ENCODE measurements around the gene RPAP2. TPM values are rescaled to one million over a fixed set of nuclear protein-coding genes. Genes with fewer than 3 reads are reported as not detected.
A peak's percentile ranks its signal among the peaks of the same experiment; 100 is the strongest.
"Not testable (repeated sequence)": the region's sequence is repeated elsewhere in the genome, so short reads cannot be mapped to it uniquely, and the experiment has no call there.

RPAP2 gene
- total RNA-seq (2014; rRNA removed; shearing (Covaris generic)): 2.2 and 8.6 TPM in 2 replicates
- 20.8 and 21.9 TPM in 2 replicates for total RNA-seq (2022)
- percentile 69 among the genes with signal in this experiment for Bru-seq, nascent RNA
- percentile 70 among the genes with signal in this experiment for BruChase-seq, experiment 1, labeled RNA remaining after a 6-hour chase
- BruChase-seq, experiment 2, labeled RNA remaining after a 2-hour chase: percentile 75 among the genes with signal in this experiment
- long read RNA-seq, full-length matches to known transcripts: 3 of 13 reads
- long read RNA-seq, partial matches to known transcripts: 5 of 13 reads
- long read RNA-seq, other reads (novel, unspliced or antisense): 5 of 13 reads

- no TSS peak for BruUV-seq (replicated peaks)
- no peaks in the 10 kb centered on the region for H3K9me2 ChIP-seq (ENCODE audit: insufficient read depth, low read length)
- intact Hi-C loops (cut with micrococcal nuclease; ENCODE audit: unreplicated experiment): loop anchor here (2.0 to 10.0 kb wide), 3 partner anchors 797 to 1610 kb away; partner anchors contain the start of genes CDC7 and GCLM
- peak; percentile 89 for DNase-seq (ENCODE audit: low spot score)
- no peaks in the 10 kb centered on the region for H3K9me3 ChIP-seq (ENCODE audit: low read length)
- H3K4me1 ChIP-seq (ENCODE audit: insufficient read depth, low read length, poor library complexity, severe bottlenecking): peaks cover 18% of the 10 kb centered on the region
- H3K79me2 ChIP-seq (ENCODE audit: insufficient read depth, low read depth, low read length): peaks cover 34% of the 10 kb centered on the region; the same call in 1 of the 2 replicates
- peak within 1 kb of the TSS; percentile 94 for H2AFZ ChIP-seq (ENCODE audit: low read length)
- TF ChIP-seq EZH2phosphoT487 (IDR thresholded peaks at IDR 0.05; ENCODE audit: borderline replicate concordance, low read depth, low read length) (no peak), CTCF (conservative IDR thresholded peaks at IDR 0.05; ENCODE audit: low read length) (0 out of 2 replicates have a peak, but pooled peaks have one; percentile 3)
- H4K20me1 ChIP-seq (ENCODE audit: insufficient read depth, low read length): no peaks in the 10 kb centered on the region
- POLR2A ChIA-PET: interaction anchor here (0.6 to 2.4 kb wide), 4 partner anchors 9 to 191 kb away, joined by 3 to 8 read pairs (median 4); no protein-coding TSS in a partner anchor
- H3K27ac ChIP-seq (ENCODE audit: low read depth, low read length, poor library complexity, severe bottlenecking): peak within 1 kb of the TSS; percentile 56
- CTCF ChIA-PET (ENCODE audit: unreplicated experiment): interaction anchor here (0.6 kb wide), 1 partner anchor 26 kb away, joined by 3 read pairs; no protein-coding TSS in a partner anchor
- H3K36me3 ChIP-seq (ENCODE audit: insufficient read depth, low read length): peaks cover 38% of the 10 kb centered on the region
- peak within 1 kb of the TSS; percentile 88 for H3K4me3 ChIP-seq (ENCODE audit: low read depth, low read length, poor library complexity, severe bottlenecking)
- H3K4me2 ChIP-seq (ENCODE audit: low read length): peak within 1 kb of the TSS; percentile 87
Measured at GRCh38 chr1:92298573-92299476, at the start of gene RPAP2, which contains the start of gene GLMN. Gene RPAP2 (plus strand): TSS chr1:92299059. CDS start chr1:92299074, 15 bp downstream. Gene GLMN (minus strand): TSS chr1:92298987. CDS start chr1:92297999, 988 bp downstream.

GRCh38 chr1:92254714-92255113 lies 44.1 kb upstream of the RPAP2 start:
- intact Hi-C loops (cut with micrococcal nuclease; ENCODE audit: unreplicated experiment); CTCF ChIA-PET (ENCODE audit: unreplicated experiment); BruUV-seq (replicated peaks): not testable (repeated sequence)

GRCh38 chr1:92259350-92259749 lies 39.5 kb upstream of the RPAP2 start:
- DNase-seq (ENCODE audit: low spot score): no peak
- H3K4me1 ChIP-seq (ENCODE audit: insufficient read depth, low read length, poor library complexity, severe bottlenecking): no peaks in the 10 kb centered on the region
- H3K9me3 ChIP-seq (ENCODE audit: low read length): no peaks in the 10 kb centered on the region
- no peaks in the 10 kb centered on the region for H4K20me1 ChIP-seq (ENCODE audit: insufficient read depth, low read length)
- intact Hi-C loops (cut with micrococcal nuclease; ENCODE audit: unreplicated experiment): no loop called here
- no TSS peak for BruUV-seq (replicated peaks)
- no peaks in the 10 kb centered on the region for H3K9me2 ChIP-seq (ENCODE audit: insufficient read depth, low read length)
- TF ChIP-seq CTCF (conservative IDR thresholded peaks at IDR 0.05; ENCODE audit: low read length): no peak
- no peak for TF ChIP-seq EZH2phosphoT487 (IDR thresholded peaks at IDR 0.05; ENCODE audit: borderline replicate concordance, low read depth, low read length)
- H3K36me3 ChIP-seq (ENCODE audit: insufficient read depth, low read length): peaks cover 44% of the 10 kb centered on the region
- ChIA-PET CTCF (ENCODE audit: unreplicated experiment) (no interaction called here), POLR2A (no interaction called here)
- no peaks in the 10 kb centered on the region for H3K79me2 ChIP-seq (ENCODE audit: insufficient read depth, low read depth, low read length)
- no peak overlapping the region for H3K27ac ChIP-seq (ENCODE audit: low read depth, low read length, poor library complexity, severe bottlenecking)
- H2AFZ ChIP-seq (ENCODE audit: low read length): no peak overlapping the region
- no peak overlapping the region for H3K4me3 ChIP-seq (ENCODE audit: low read depth, low read length, poor library complexity, severe bottlenecking)
- H3K4me2 ChIP-seq (ENCODE audit: low read length): no peak overlapping the region

More at GRCh38 chr1:92254714-92255113, 44.1 kb upstream of the RPAP2 start:
- POLR2A ChIA-PET; H3K79me2 ChIP-seq (ENCODE audit: insufficient read depth, low read depth, low read length); H3K27ac ChIP-seq (ENCODE audit: low read depth, low read length, poor library complexity, severe bottlenecking); H2AFZ ChIP-seq (ENCODE audit: low read length); H3K4me3 ChIP-seq (ENCODE audit: low read depth, low read length, poor library complexity, severe bottlenecking); H3K4me1 ChIP-seq (ENCODE audit: insufficient read depth, low read length, poor library complexity, severe bottlenecking); H4K20me1 ChIP-seq (ENCODE audit: insufficient read depth, low read length); DNase-seq (ENCODE audit: low spot score); H3K4me2 ChIP-seq (ENCODE audit: low read length); H3K9me2 ChIP-seq (ENCODE audit: insufficient read depth, low read length); H3K9me3 ChIP-seq (ENCODE audit: low read length): not testable (repeated sequence)
- peaks cover 18% of the 10 kb centered on the region for H3K36me3 ChIP-seq (ENCODE audit: insufficient read depth, low read length)
